K562 (cell line): Measurements from ENCODE around the gene MIEF2. TPM values are rescaled to one million over a fixed set of nuclear protein-coding genes. Genes with fewer than 3 reads are reported as not detected.

ENCODE experiments used
- CAMTA2 ChIP-seq: fragments of 250-450 bp; sonication (Bioruptor Pico); conservative IDR thresholded peaks from 2 replicates; pipeline ENCODE4 v1.5.1; 2022
- DMBX1 ChIP-seq: fragments of 250-450 bp; sonication (Bioruptor Pico); IDR thresholded peaks from 2 replicates; pipeline ENCODE4 v1.8.0; 2022; ENCODE audit warnings: inconsistent platforms, mild to moderate bottlenecking, moderate library complexity, borderline replicate concordance
- HCFC1 ChIP-seq: IDR thresholded peaks from 2 replicates; pipeline ENCODE4 v1.6.1; 2012; ENCODE audit warnings: low read depth, low read length, improper control_type of control experiment
- HMG20B ChIP-seq: fragments of 250-450 bp; sonication (Bioruptor Pico); IDR thresholded peaks from 2 replicates; pipeline ENCODE4 v1.5.0; 2021; ENCODE audit warnings: mild to moderate bottlenecking
- HNRNPL ChIP-seq: fragments of 200-400 bp; formaldehyde crosslinking; IDR thresholded peaks from 2 replicates; pipeline ENCODE4 v1.6.1; 2017; ENCODE audit warnings: low read depth, mild to moderate bottlenecking, low read length
- KLF10 ChIP-seq: fragments of 250-450 bp; sonication (Bioruptor Pico); IDR thresholded peaks from 2 replicates; pipeline ENCODE4 v1.6.1; 2021; ENCODE audit warnings: matching md5 sums
- PRPF4 ChIP-seq: fragments of 200-400 bp; formaldehyde crosslinking; IDR thresholded peaks from one replicate; pipeline ENCODE4 v1.6.1; 2017; ENCODE audit warnings: low read length, low read depth, mild to moderate bottlenecking; ENCODE audit not compliant: insufficient read depth, poor library complexity, severe bottlenecking
- SIN3B ChIP-seq: fragments of 450-650 bp; IDR thresholded peaks from 2 replicates; pipeline ENCODE4 v1.6.1; 2017; ENCODE audit warnings: low read depth, mild to moderate bottlenecking, moderate library complexity
- ZNF347 ChIP-seq: fragments of 450-650 bp; formaldehyde crosslinking; IDR thresholded peaks from 2 replicates; pipeline ENCODE4 v1.4.0; 2020; ENCODE audit warnings: low read depth, mild to moderate bottlenecking, moderate library complexity
- ZNF444 ChIP-seq: fragments of 250-450 bp; sonication (Bioruptor Pico); IDR thresholded peaks from 2 replicates; pipeline ENCODE4 v1.4.0; 2020; ENCODE audit warnings: mild to moderate bottlenecking, moderate library complexity
- ZNF717 ChIP-seq: fragments of 250-450 bp; sonication (Bioruptor Pico); IDR thresholded peaks from 2 replicates; pipeline ENCODE4 v1.5.0; 2021
- polyA plus RNA-seq, 8 experiments: library from polyadenylated mRNA; depleted of rRNA in 4 of 8; stranded (reverse) in 5 of 8; unstranded in 3 of 8; fragments of >200 nt; fragmentation: Nextera tagmentation in 2 of 8; fragmentation: Illumina TruSeq in 1 of 8; extraction: Ambion mirVana in 2 of 8; extraction: Trizol in 1 of 8; gene quantifications; 2 replicates each; pipeline versions ENCODE4 v1.2.1 to v1.2.3, GENCODE V29; 2011 to 2014; ENCODE audit warnings: inconsistent platforms in 1 of 8, missing spikeins in 1 of 8
- total RNA-seq, 7 experiments: library from RNA; depleted of rRNA in 6 of 7; stranded (reverse); fragments of >200 nt in 6 of 7; fragmentation: Illumina TruSeq in 2 of 7; extraction: Trizol in 2 of 7; gene quantifications; 2 replicates each; pipeline versions ENCODE4 v1.2.1 to v1.2.3, GENCODE V29; 2011 to 2021; ENCODE audit warnings: low replicate concordance in 1 of 7
- TF ChIP-seq, protein P1 (sequence below), 2 experiments: IDR thresholded peaks; 2 replicates each; pipeline ENCODE4 v1.6.1; 2011; ENCODE audit warnings: borderline replicate concordance in 1 of 2, control low read depth in 1 of 2, low read depth in 1 of 2, low read length in 1 of 2, mild to moderate bottlenecking in 1 of 2, mixed read lengths in 1 of 2, moderate library complexity in 1 of 2; ENCODE audit not compliant: insufficient read depth in 1 of 2, insufficient read length in 1 of 2, poor library complexity in 1 of 2, severe bottlenecking in 1 of 2; ENCODE audit errors: extremely low read depth in 1 of 2
- TF ChIP-seq, protein P2 (sequence below), 2 experiments: fragments of 450-650 bp in 1 of 2; sonication (generic) in 1 of 2; formaldehyde crosslinking in 1 of 2; IDR thresholded peaks in 1 of 2; conservative IDR thresholded peaks in 1 of 2; 2 replicates each; pipeline versions ENCODE4 v1.6.1 to v1.8.1; 2016 to 2023; ENCODE audit warnings: mild to moderate bottlenecking in 2 of 2, moderate library complexity in 2 of 2, inconsistent platforms in 1 of 2, missing genetic modification reagents in 1 of 2
- TF ChIP-seq, protein P3 (sequence below): fragments of 450-650 bp; IDR thresholded peaks from 2 replicates; pipeline ENCODE4 v1.6.1; 2017; ENCODE audit warnings: mild to moderate bottlenecking, moderate library complexity
- TF ChIP-seq, protein P4 (sequence below): fragments of 250-450 bp; sonication (Bioruptor Pico); IDR thresholded peaks from 2 replicates; pipeline ENCODE4 v1.5.0; 2021
- TF ChIP-seq, protein P5 (sequence below): fragments of 250-450 bp; sonication (Bioruptor Pico); IDR thresholded peaks from 2 replicates; pipeline ENCODE4 v1.5.0; 2020; ENCODE audit warnings: mild to moderate bottlenecking, borderline replicate concordance
- TF ChIP-seq, protein P6 (sequence below): fragments of 250-450 bp; sonication (Bioruptor Pico); IDR thresholded peaks from 2 replicates; pipeline ENCODE4 v1.8.0; 2021; ENCODE audit warnings: moderate library complexity, mild to moderate bottlenecking, inconsistent platforms
- TF ChIP-seq, protein P7 (sequence below): fragments of 250-450 bp; sonication (Bioruptor Pico); IDR thresholded peaks from 2 replicates; pipeline ENCODE4 v1.4.0; 2020; ENCODE audit warnings: mild to moderate bottlenecking
- TF ChIP-seq, protein P8 (sequence below): fragments of 450-650 bp; IDR thresholded peaks from 2 replicates; pipeline ENCODE4 v1.6.1; 2016; ENCODE audit warnings: low read depth, mild to moderate bottlenecking, moderate library complexity

The MIEF2 gene
- total and polyA plus RNA-seq, 9 of the 15 experiments (the other 6 are each of a cell fraction or from before 2014, with no cell fraction given): 0.10 to 8.2 (median 2.4) TPM

DNA sequence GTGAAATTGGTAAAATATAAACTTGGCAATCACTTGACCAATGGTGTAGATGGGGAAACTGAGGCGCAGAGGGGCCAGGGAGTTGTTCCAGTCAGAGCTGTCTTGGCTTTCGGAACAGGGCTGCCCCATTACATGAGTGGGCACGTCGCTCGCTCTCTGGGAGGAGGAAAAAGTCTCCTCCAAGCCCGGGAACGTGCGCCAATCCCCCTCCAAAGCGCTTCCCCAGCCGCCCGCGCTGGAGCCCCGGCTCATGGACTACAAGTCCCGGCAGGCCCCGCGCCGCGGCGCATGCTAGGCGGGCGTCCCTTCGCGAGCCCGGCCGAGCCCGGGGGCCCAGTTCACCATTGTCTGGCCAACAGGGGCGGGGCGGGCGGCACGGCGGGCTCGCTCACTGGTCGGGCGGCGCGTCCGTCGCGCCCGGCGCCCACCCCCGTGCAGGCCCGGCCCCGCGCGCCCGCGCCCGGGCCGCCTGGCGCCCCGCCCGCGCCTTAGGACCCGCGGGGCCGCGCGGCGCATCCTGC is 35.3 kb upstream of the MIEF2 start, which contains the start of gene LLGL1 (continued):
- TF ChIP-seq, protein P1, sequence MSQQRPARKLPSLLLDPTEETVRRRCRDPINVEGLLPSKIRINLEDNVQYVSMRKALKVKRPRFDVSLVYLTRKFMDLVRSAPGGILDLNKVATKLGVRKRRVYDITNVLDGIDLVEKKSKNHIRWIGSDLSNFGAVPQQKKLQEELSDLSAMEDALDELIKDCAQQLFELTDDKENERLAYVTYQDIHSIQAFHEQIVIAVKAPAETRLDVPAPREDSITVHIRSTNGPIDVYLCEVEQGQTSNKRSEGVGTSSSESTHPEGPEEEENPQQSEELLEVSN (IDR thresholded peaks at IDR 0.05; ENCODE audit: borderline replicate concordance in 1 of 2, extremely low read depth in 1 of 2, insufficient read depth in 1 of 2, insufficient read length in 1 of 2, low read depth in 1 of 2, low read length in 1 of 2, poor library complexity in 1 of 2, severe bottlenecking in 1 of 2): peak in 1 of 2 experiments; percentile 42
- TF ChIP-seq, protein P2, sequence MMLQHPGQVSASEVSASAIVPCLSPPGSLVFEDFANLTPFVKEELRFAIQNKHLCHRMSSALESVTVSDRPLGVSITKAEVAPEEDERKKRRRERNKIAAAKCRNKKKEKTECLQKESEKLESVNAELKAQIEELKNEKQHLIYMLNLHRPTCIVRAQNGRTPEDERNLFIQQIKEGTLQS (IDR thresholded peaks at IDR 0.05): no peak
- TF ChIP-seq, protein P2 (CRISPR knock-in tag; conservative IDR thresholded peaks at IDR 0.05): no peak
- TF ChIP-seq DMBX1 (CRISPR knock-in tag): no peak
- TF ChIP-seq SIN3B: no peak
- TF ChIP-seq PRPF4: no peak
- no peak for TF ChIP-seq ZNF444 (CRISPR knock-in tag)
- peak; percentile 91 for TF ChIP-seq HCFC1
- TF ChIP-seq, protein P3, sequence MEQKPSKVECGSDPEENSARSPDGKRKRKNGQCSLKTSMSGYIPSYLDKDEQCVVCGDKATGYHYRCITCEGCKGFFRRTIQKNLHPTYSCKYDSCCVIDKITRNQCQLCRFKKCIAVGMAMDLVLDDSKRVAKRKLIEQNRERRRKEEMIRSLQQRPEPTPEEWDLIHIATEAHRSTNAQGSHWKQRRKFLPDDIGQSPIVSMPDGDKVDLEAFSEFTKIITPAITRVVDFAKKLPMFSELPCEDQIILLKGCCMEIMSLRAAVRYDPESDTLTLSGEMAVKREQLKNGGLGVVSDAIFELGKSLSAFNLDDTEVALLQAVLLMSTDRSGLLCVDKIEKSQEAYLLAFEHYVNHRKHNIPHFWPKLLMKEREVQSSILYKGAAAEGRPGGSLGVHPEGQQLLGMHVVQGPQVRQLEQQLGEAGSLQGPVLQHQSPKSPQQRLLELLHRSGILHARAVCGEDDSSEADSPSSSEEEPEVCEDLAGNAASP: no peak
- TF ChIP-seq, protein P4, sequence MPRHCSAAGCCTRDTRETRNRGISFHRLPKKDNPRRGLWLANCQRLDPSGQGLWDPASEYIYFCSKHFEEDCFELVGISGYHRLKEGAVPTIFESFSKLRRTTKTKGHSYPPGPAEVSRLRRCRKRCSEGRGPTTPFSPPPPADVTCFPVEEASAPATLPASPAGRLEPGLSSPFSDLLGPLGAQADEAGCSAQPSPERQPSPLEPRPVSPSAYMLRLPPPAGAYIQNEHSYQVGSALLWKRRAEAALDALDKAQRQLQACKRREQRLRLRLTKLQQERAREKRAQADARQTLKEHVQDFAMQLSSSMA: no peak
- no peak for TF ChIP-seq ZNF347 (CRISPR knock-in tag)
- no peak for TF ChIP-seq KLF10 (CRISPR knock-in tag)
- TF ChIP-seq, protein P5, sequence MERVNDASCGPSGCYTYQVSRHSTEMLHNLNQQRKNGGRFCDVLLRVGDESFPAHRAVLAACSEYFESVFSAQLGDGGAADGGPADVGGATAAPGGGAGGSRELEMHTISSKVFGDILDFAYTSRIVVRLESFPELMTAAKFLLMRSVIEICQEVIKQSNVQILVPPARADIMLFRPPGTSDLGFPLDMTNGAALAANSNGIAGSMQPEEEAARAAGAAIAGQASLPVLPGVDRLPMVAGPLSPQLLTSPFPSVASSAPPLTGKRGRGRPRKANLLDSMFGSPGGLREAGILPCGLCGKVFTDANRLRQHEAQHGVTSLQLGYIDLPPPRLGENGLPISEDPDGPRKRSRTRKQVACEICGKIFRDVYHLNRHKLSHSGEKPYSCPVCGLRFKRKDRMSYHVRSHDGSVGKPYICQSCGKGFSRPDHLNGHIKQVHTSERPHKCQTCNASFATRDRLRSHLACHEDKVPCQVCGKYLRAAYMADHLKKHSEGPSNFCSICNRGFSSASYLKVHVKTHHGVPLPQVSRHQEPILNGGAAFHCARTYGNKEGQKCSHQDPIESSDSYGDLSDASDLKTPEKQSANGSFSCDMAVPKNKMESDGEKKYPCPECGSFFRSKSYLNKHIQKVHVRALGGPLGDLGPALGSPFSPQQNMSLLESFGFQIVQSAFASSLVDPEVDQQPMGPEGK (CRISPR knock-in tag): no peak
- TF ChIP-seq ZNF717 (CRISPR knock-in tag): no peak
- TF ChIP-seq CAMTA2: no peak
- TF ChIP-seq, protein P6, sequence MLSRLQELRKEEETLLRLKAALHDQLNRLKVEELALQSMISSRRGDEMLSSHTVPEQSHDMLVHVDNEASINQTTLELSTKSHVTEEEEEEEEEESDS (CRISPR knock-in tag): no peak
- TF ChIP-seq HNRNPL: no peak
- TF ChIP-seq, protein P7, sequence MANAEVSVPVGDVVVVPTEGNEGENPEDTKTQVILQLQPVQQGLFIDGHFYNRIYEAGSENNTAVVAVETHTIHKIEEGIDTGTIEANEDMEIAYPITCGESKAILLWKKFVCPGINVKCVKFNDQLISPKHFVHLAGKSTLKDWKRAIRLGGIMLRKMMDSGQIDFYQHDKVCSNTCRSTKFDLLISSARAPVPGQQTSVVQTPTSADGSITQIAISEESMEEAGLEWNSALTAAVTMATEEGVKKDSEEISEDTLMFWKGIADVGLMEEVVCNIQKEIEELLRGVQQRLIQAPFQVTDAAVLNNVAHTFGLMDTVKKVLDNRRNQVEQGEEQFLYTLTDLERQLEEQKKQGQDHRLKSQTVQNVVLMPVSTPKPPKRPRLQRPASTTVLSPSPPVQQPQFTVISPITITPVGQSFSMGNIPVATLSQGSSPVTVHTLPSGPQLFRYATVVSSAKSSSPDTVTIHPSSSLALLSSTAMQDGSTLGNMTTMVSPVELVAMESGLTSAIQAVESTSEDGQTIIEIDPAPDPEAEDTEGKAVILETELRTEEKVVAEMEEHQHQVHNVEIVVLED: peak; percentile 61
- TF ChIP-seq, protein P8, sequence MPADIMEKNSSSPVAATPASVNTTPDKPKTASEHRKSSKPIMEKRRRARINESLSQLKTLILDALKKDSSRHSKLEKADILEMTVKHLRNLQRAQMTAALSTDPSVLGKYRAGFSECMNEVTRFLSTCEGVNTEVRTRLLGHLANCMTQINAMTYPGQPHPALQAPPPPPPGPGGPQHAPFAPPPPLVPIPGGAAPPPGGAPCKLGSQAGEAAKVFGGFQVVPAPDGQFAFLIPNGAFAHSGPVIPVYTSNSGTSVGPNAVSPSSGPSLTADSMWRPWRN: no peak
- TF ChIP-seq HMG20B (CRISPR knock-in tag): no peak
